HG03196 (cell line): ENCODE results near the gene CMTM3.
"Not testable (repeated sequence)": the region's sequence is repeated elsewhere in the genome, so short reads cannot be mapped to it uniquely, and the experiment has no call there.

Experiments used
- ATAC-seq: cut with Tn5 transposase; IDR thresholded peaks from one replicate; pipeline ENCODE4 v1.9.1; 2021; ENCODE audit not compliant: unreplicated experiment

CMTM3 gene, protein sequence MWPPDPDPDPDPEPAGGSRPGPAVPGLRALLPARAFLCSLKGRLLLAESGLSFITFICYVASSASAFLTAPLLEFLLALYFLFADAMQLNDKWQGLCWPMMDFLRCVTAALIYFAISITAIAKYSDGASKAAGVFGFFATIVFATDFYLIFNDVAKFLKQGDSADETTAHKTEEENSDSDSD

DNA sequence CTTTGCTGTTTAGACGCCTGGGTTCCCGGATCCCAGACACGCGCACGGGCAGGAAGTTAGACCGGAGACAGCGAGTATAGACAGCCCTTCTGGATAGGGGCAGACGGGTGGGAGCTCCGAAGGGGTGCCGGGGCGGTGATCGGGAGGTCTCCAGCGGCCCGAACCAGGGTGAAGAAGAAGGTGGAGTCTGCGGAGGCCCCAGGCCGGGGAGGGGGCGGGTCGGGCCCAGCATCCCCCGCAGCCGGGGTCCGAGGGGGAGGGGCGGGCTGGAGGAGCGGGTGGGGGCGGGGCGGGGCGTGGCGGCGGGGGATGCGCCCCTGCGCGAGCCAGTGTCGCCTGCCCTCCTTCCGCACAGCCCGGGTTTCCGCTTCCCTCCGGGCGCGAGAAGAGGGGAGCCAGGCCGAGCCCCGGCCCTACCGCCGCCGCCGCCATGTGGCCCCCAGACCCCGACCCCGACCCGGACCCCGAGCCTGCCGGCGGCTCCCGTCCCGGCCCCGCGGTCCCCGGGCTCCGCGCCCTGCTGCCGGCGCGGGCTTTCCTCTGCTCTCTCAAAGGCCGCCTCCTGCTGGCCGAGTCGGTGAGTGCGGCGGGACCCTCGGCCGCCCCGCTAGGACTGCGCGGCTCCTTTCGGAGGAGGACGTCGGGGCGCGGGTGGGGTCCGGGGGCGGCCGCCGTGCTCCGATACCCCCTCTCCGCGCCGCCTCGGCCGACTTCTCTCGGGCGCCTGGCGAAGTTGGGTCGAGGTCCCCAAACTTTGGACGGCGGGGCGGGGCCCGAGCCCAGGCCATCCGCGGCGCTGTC, at the start of gene CMTM3:
Gene CMTM3, plus strand, starts transcription at position 329 of the 801 bp plus-strand sequence. Its CDS starts 102 bp downstream, at position 431.
- no peak for ATAC-seq

DNA sequence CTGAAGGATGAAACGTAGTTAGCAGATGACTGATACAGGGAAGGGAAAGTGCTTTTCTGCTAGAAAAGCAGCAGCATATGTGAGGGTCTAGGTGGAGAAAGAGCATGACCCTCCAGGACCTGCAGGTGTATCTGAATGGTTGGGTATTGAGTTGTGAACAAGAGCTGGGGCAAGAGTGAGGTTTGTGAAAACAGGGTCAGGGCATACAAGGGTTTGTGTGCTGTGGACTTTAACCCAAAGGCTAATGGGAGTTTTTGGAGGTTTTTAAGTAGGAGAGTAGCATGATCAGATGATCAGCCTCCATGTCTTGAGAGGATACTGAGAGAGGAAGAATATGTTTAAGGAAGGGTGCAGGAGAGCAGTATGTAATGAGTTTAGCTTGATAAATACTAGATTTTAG, 44.4 kb upstream of the CMTM3 start:
- ATAC-seq: no peak

DNA sequence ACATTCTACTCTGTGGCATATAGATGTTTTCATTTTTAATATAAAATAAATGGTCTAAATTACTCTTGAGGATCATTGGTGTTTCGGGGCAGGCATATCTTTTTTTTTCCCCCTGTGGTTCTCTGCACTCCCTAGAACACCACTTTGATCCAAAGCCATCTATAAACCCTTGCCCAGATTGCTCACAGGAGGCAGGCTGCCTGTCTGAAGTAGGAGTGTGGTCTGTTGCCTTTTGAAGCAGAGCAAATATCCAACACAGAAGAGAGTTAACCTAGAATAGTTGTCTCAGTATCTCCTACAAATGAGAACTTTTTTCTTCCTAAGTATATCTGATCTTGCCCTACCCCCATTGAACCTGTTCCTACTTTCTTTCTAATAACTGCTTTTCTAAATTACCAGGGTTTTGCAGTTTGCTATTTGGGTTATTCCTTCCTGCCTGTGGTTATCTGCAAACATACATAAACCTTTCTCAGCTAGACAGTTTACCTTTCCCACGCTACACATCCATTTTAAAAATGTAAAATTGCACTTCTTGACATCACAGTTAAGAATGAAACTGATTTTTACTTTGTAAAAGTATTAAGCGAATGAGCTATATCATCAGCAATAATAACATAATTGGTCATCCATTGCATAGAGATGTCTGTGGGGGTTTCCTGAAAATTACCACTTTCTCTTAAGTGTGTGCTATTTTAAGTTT, 43.0 kb upstream of the CMTM3 start:
- no peak for ATAC-seq

DNA sequence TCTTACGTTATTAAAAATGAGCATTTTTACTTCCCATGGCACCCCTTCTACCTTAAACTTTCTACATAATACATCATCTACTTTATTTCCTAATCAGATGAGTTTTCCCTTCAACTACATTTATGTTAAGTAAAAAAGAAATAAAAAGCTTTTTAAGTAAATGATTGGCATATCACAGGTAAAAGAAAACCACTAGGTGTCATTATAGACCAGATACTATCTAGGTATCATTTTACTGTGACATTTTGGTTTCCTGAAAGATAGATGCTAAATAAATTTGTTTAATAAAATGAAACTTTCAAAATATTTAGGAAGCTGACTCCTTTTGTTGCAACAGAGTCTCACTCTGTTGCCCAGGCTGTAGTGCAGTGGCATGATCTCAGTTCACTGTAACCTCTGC, 42.1 kb upstream of the CMTM3 start:
- no peak for ATAC-seq

DNA sequence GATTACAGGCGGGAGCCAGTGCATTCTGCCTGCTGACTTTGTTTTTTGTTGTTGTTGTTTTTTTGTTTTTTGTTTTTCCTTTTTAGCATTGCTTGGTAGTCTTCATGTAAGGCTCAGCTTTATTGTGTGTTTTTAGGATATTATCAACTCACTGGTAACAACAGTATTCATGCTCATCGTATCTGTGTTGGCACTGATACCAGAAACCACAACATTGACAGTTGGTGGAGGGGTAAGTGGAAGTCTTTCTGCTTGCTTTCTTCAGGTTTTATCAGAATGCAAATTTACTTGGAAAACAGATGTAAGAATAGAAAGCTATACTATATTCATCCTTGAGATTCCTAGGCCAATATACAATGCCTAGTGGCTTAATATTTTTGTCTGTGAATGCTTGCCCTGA, 41.5 kb upstream of the CMTM3 start:
- ATAC-seq: no peak

DNA sequence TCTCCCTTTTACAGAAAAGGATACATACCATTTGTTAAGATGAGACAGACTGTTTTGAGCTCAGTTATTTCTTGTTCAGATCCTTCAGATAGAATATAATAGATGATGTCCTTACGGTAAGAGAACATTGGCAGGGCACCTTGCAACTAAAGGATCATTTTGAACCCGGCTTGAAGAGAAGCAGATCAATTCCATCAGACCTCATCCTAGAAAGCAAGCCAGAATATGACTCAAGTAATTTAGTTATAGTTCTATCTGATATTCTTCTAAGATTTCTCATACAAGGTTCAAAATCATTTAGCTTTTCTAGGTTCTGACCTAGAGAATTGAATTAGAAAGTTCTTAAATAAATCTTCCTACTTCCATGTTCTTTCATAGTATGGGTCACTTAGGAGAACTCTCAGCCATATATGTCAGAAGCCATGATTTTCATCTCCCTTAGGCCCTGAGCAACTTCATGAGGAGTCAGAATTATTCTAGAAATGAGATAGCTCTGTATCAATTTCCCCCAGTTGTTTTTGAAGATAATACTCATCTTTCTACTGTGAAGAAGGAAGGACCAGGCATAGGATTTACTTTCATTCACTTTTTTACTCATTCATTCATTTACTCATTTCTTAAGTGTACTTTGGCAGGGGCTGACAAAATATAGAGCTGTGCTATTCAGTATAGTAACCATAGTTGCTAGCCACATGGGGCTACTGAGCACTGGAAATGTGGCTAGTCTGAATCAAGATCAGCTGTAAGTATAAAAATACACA, 40.8 kb upstream of the CMTM3 start:
- ATAC-seq: no peak

DNA sequence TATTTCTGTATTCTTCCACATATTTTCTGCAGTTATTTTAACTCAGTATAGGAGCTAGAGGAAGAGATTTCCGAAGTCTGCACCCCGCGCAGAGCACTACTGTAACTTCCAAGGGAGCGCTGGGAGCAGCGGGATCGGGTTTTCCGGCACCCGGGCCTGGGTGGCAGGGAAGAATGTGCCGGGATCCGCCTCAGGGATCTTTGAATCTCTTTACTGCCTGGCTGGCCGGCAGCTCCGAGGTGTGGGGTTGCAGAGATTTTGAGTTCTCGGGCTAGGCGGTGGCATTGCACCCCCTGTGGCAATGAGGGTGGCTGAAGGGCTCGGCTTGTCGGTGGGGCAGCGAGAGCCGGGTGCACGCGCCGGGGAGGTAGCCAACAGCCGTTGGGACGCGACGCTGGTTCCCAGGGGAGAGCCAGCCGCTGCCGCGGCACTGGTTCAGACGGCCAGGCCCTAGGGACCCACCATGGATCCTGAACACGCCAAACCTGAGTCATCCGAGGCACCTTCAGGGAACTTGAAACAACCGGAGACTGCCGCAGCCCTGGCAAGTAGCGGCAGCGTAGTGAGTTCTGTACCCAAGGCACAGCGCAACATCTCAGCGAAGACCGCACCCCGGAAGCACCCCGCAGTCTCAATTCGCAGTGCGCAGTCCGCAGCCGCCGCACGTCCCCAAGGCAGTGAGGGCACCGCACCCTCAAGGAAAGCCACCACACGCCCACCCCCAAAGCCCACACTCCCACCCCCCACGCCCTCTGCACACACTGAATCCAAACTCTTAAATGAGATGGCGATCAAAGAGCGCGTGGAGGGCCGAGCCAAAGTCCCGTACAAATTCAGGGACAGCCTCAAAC, 38.2 kb upstream of the CMTM3 start, which contains the start of gene CMTM1:
Gene CMTM1, plus strand, starts transcription at position 389 of the 851 bp plus-strand sequence. Its CDS starts 75 bp downstream, at position 464.
- ATAC-seq: no peak

DNA sequence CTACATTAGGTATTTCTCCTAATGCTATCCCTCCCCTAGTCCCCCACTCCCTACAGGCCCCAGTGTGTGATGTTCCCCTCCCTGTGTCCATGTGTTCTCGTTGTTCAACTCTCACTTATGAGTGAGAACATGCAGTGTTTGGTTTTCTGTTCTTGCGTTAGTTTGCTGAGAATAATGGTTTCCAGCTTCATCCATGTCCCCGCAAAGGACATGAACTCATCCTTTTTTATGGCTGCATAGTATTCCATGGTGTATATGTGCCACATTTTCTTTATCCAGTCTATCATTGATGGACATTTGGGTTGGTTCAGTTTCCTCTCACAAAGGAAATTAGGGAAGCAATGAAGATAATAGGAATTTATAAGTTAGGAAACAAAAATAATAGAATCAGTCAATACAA, 37.2 kb upstream of the CMTM3 start:
- not testable (repeated sequence) for ATAC-seq

DNA sequence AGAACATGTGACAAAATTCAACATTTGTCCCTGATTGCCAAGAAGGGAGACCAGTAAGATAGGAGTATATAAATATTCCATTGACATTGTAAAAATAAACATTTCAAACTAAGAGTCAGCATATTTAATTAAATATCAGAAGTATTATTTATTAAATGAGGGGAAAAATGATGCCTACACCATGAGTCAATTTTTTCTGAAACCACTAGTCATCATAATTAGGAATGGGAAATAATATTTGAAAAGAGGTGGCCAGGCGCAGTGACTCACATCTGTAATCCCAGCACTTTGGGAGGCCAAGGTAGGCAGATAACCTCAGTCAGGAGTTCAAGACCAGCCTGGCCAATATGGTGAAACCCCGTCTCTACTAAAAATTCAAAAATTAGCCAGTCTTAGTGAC, 36.1 kb upstream of the CMTM3 start:
- no peak for ATAC-seq

DNA sequence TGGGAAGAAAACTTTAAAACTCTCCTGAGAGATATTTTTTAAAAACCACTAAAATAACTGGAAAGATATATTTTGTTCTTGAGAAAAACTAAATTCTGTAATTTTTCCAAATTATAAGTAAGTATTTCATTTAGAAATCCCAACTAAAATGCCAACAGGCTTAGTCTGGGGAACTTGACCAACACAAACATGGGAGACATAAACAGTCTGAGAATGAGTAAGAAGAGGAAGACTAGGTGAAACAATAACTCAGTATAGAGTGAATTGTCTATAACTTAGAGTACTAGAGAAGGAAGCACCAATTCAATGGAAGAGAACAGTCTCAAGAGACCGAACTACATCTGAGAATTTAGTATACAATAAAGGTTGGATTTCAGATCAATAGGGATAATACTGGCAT, 35.4 kb upstream of the CMTM3 start:
- no peak for ATAC-seq

DNA sequence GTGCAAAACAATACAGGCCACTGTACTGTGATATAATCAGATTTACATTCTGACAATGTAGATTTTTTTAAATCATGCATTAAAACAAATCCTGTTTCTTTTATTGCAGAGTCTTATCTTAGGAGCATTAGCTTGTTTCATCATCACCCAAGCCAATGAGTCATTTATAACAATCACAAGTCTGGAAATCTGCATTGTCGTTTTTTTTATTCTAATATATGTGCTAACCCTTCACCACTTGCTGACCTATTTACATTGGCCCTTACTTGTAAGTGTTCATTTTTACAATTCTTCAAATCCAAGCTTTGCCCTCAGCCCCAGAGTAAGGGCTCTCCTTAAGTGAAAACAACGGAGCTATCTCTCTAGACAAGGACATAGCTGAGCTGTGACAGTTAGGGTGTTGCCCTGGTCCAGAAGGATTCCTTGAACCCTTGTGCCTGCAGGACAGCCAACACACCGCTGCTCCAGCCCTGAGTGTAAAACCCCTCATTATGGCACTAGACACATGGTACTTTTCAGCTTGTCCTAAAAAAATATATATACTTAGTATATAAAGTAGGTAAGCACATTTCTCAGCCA, 34.6 kb upstream of the CMTM3 start:
- no peak for ATAC-seq

DNA sequence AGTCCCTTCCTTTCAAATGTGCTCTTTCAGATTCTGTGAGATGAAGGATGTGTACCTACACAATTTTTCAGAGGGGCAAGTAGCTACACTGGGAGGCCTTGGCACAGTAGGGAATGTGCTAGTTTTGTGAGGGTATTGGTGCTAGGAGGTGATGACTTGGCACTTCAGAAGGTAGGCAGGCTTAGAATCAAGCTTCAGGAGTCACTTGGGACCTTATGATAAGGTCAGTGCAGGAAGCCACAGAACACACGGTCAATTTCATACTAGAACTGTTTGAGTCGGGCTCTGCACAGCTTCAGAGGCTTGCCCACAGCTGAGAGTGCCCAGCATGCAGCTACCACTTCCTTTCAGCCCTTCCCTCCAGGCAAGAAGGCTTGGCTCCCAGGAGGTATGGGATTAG, 32.1 kb upstream of the CMTM3 start:
- no peak for ATAC-seq

DNA sequence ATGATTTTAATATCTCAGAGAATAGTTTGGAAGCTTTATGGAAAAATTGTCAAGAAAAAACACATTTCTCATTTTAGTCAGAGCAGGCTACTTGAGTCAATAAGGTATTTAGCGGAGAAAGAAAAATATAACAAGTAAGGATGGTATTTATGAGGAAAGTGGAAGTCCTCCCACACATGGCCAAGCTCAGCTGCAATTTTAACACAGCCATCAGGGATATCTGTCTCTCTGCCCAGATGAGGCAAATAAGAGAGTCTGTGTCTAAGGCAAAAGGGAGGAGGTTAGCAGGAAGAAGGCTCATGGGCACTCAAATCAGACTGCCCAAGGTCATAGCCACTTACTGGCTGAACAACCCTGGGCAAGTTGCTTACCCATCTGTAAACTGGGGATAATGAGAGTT, 30.4 kb upstream of the CMTM3 start:
- no peak for ATAC-seq

DNA sequence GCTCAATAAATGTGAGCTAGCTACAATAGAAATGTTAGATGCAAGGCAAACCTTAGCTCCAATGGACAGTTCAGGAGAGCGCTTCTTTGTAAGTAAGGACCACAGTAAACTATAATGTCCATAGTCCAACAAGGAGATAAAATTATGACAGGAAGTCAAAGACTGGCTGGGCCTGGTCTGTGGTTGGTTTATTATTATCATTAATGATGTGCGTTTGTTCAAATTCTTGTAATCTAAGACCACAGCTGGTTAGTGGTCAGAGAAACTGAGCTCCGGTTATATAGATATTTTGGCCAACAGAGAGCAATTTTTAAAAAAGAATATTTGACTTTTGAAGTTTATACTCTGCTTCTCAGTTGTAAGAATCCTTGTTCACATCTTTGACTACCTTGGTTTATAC, 30.0 kb upstream of the CMTM3 start:
- no peak for ATAC-seq

DNA sequence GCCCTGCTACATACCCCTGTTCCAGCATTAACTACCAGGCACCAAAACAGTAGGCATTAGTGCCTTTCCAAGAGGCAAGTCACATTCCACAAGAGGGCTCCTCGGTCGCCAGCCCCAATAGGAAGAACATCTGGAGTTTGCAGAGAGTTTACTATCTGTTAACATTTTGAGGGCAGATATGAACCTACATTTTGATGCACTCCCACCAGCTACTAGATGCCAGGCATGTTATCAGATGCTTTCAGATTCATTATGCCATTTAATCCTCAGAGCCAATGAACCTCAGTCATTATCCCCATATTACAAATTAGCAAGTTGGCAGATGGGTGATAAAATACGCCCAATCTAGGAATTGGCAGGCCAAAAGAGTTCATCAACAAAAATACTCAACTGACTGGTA, 29.4 kb upstream of the CMTM3 start:
- no peak for ATAC-seq

DNA sequence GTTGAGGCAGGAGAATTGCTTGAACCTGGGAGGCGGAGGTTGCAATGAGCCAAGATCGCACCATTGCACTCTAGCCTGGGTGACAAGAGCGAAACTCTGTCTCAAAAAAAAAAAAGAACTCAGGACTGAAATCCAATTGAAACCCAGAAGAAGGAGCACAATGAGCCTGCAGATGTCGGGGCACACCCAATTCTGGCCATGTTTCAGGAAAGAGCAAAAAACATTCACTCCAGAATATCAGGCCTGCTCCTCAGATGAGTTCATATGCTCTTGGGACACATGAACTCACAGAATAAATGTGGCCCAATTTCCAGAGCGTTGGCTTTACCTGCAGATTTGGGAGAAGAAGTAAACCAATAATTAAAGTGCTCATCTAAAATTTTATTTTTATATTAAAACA, 28.2 kb upstream of the CMTM3 start:
- no peak for ATAC-seq

DNA sequence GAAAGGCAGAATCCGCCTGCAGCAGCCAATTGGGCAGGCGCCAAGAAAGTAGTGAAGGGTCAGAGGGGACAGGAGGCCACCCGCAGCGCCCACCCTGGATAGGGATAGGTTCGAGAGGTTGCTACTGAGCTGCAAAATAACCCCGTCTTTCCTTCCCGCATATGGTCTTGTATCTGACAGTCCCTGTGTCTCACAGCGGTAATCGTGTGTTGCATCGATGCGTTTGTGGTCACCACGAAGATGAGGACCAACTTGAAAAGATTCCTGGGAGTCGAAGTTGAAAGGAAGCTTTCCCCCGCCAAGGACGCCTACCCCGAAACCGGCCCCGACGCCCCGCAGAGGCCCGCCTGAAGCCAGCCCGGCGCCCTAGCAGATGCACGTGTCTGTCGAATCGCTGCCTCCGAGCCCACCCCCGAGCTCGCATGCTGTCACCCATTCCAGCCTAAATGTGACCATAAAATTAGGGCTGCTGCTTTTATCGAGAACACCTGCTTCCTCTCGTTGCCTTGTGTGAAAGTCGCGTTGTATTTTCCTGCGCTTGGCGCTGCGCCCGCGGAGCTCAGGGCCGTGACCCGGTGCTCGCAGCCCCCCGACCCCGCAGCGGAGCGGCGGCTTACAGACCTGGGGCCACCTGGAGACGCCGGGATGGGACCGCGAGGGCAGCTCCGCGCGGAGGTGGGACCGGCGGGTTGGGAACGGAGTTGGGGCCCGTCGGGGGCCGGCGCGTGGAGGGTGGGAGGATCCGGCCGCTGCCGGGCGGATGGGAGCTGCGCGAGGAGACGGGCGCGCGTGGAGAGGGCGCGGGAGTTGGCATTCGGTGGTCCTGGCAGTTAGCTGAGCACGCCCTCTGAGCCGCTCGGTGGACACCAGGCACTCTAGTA, 25.6 kb upstream of the CMTM3 start, which contains the start of gene CMTM2:
Gene CMTM2, plus strand, starts transcription at position 813 of the 881 bp plus-strand sequence. CDS start 145 bp downstream, outside the sequence.
- no peak for ATAC-seq

DNA sequence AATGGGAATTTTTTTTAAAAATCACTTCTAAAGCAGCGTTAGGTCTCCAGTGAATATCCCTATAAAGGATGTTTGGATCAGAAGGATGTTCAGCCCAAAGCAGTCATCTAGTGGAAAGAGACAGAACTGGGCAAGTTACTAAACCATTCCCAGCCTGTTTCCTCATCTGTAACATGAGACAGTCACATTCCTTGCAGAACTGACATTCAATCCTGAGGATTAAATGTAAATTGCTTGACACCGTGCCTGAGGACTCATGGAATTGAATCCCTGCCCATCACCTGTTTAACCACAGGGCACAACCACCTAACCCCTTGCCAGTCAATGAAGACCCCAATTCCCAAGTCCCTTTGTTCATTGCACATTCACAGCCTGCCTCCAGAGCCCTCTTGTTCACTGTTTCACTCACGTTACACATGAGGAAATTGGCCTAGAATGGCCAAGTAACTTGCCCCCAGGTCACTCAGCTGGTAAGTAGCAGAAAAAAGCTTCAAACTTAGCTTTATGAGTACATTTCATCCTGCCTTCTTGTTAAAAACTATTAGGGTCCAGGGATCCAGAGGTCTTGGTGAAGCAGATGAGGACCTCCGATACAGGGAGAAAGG, 23.8 kb upstream of the CMTM3 start:
- no peak for ATAC-seq
